Activated T-helper 1 cell treated with anti-CD3 and anti-CD28 coated beads, Interleukin-12 subunit alpha, Interleukin-12 subunit beta, Interleukin-2, Interleukin-4 antibody, amounts not matched to agents 30 ng/mL and 10 ng/mL and 1 ng/mL, durations not matched to agents 14 hours and 24 hours and 36 hours (primary cell): Measurements from ENCODE around the gene GRM7. TPM values are rescaled to one million over a fixed set of nuclear protein-coding genes. Genes with fewer than 3 reads are reported as not detected.

Experiments used
- DNase-seq: peaks from one replicate; pipeline ENCODE4 v3.0.0; 2021; ENCODE audit warnings: low spot score
- H3K27ac Mint-ChIP-seq: one replicate; pipeline ENCODE4 v1.8.0; 2021; ENCODE audit warnings: mild to moderate bottlenecking, mixed read lengths
- H3K27me3 Mint-ChIP-seq: one replicate; pipeline ENCODE4 v1.8.0; 2022; ENCODE audit warnings: mild to moderate bottlenecking, moderate library complexity, mixed read lengths; ENCODE audit not compliant: insufficient read depth
- H3K36me3 Mint-ChIP-seq: one replicate; pipeline ENCODE4 v1.8.0; 2021; ENCODE audit warnings: low read depth, mixed read lengths
- H3K4me1 Mint-ChIP-seq: one replicate; pipeline ENCODE4 v1.8.0; 2021; ENCODE audit warnings: low read depth, mixed read lengths
- H3K4me3 Mint-ChIP-seq: one replicate; pipeline ENCODE4 v1.8.0; 2021; ENCODE audit warnings: mild to moderate bottlenecking, moderate library complexity, mixed read lengths
- H3K9me3 Mint-ChIP-seq: one replicate; pipeline ENCODE4 v1.8.0; 2021; ENCODE audit warnings: mixed read lengths
- intact Hi-C: fragments of 100-400 bp; cut with micrococcal nuclease; formaldehyde crosslinking; loops from one replicate; pipeline ENCODE4 v1.15.1; 2024
- total RNA-seq: library from RNA; stranded (reverse); gene quantifications from 2 replicates; pipeline ENCODE4 v1.2.3, GENCODE V29; 2022

GRM7 gene
- total RNA-seq, 1 donor from 2014 or later, result not detected

DNA sequence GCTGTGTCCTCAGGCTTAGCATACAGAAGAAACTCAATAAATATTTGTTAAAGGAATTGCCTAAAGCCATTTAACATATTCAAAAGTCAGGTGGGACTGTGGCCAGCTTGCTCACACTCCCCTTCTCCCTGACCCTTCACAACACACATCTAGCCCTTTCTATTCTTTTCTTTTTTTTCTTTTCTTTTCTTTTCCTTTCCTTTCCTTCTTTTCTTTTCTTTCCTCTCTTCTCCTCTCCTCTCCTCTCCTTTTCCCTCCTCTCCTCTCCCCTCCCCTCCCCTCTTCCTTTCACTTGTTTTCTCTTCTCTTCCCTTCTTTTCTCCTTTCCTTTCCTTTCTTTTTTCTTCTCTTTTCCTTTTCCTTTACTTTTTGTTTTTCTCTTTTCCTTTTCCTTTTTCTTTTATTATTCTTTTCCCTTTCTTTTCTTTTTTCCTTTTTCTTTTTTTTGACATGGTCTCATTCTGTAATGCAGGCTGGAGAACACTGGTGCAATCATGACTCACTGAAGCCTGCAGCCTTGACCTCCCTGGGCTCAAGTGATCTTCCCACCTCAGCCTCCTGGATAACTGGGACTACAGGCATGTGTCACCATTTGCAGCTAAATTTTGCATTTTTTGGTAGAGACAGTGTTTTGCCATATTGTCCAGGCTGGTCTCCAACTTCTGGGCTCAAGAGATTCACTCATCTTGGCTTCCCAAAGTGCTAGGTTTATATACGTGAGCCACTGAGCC lies 377.8 kb downstream of the GRM7 start:
- H3K4me1 Mint-ChIP-seq, result no peaks in the 10 kb centered on the region
- no peak overlapping the region for H3K4me3 Mint-ChIP-seq
- peaks cover 4% of the 10 kb centered on the region for H3K9me3 Mint-ChIP-seq
- intact Hi-C loops, result no loop called here
- no peaks in the 10 kb centered on the region for H3K27me3 Mint-ChIP-seq
- no peak for DNase-seq
- no peaks in the 10 kb centered on the region for H3K36me3 Mint-ChIP-seq
- H3K27ac Mint-ChIP-seq, result no peak overlapping the region

DNA sequence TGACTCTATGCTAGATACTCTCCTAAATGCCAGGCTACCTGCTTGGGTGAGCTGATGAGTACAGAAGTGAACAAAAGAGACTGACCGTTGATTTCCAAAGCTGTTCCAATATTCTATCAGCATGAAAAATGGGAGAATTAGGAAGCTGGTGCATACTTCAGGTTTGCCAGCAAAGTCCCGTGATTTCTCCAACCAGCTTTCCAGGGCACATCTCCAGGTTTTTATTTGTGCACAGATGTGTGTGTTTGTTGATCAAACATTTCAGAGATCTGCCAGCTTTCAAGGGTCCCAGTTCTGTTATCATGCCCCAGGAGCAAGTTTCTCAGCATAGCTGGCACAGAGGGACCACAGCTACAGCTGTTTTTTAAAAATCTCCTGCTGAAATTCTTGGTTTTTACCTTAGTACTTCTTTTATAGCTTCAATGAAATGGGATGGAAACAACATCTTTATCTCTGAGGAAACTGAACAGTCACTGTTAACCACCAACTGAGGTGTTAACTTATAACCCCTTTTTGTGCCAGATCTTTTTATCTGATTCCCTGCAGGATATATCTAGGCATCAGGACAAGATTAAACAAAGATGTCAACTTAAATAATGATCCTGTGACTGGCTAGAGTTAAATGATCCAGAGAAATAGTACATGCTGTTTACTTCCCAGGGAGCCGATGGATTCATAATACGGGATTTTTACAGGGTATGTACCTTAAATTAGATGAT lies 380.8 kb downstream of the GRM7 start:
- H3K27ac Mint-ChIP-seq, result no peak overlapping the region
- intact Hi-C loops, result no loop called here
- peaks cover 4% of the 10 kb centered on the region for H3K9me3 Mint-ChIP-seq
- no peaks in the 10 kb centered on the region for H3K4me1 Mint-ChIP-seq
- H3K36me3 Mint-ChIP-seq, result no peaks in the 10 kb centered on the region
- no peak for DNase-seq
- no peaks in the 10 kb centered on the region for H3K27me3 Mint-ChIP-seq
- no peak overlapping the region for H3K4me3 Mint-ChIP-seq

DNA sequence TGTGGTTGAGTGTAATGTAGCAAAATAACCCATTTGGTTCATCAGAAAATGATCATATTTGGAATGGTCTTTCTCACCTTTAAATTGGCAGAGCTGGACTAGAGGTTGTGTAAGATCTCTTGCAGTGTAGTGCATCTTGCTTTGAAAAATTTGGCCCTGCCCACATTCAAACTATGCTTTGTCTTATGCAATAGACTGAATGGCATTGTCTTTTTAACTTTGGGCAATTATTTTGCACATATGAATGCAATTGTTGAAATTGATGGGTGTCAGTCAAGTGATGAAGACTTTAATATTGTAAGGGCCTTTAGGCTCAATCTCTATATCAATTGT lies 381.4 kb downstream of the GRM7 start:
- intact Hi-C loops, result no loop called here
- Mint-ChIP-seq H3K27me3 (no peaks in the 10 kb centered on the region), H3K4me1 (no peaks in the 10 kb centered on the region), H3K36me3 (no peaks in the 10 kb centered on the region), H3K27ac (no peak overlapping the region), H3K4me3 (no peak overlapping the region), H3K9me3 (peaks cover 3% of the 10 kb centered on the region)
- DNase-seq, result no peak

DNA sequence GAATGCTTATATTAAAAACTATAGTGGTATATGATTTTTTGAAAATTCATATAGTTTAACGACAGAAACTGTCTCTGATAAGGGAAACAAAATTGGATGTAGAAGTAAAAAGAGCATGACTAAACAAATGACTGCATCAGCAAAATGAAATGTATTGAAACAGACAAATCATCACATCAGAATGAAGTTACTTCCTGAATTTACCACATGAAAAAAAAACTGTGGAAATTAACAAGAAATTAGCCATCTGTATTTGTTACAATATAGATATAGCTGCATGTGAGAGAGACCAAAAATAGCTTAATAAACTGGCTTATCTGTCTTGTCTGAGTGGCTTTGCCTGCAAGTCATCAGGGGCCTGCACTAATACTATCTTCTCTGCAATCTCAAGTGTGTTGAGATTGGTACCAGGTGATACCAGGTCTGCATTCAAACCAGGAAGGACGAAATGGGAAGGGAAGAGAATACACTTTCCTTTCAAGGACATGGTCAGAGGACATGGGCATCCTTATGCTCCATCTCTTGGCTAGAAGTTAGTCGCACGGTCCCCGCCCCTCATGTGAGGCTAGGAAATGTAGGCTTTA lies 388.7 kb downstream of the GRM7 start:
- no peak for DNase-seq
- intact Hi-C loops, result no loop called here
- H3K4me1 Mint-ChIP-seq, result no peaks in the 10 kb centered on the region
- no peaks in the 10 kb centered on the region for H3K36me3 Mint-ChIP-seq
- no peaks in the 10 kb centered on the region for H3K27me3 Mint-ChIP-seq
- no peak overlapping the region for H3K27ac Mint-ChIP-seq
- H3K9me3 Mint-ChIP-seq, result no peaks in the 10 kb centered on the region
- H3K4me3 Mint-ChIP-seq, result no peak overlapping the region

DNA sequence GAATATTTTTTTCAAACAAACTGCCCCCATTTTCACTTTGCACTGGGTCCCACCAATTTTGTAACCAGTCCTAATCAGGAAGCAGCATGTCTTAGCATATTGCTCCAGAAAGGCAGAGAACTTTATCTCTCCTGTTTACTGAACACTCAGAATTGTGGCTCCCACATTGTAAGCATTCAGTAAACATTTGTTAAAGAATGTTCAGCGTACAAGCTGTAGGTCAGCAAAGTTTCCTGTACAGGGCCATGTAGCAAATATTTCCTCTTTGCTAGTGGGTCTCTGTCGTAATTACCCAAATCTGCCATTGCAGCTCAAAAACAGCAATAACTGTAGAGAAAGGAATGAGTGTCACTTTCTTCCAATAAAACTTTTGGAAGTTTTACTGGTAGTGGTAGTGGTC lies 393.3 kb downstream of the GRM7 start:
- peaks cover 3% of the 10 kb centered on the region for H3K9me3 Mint-ChIP-seq

DNA sequence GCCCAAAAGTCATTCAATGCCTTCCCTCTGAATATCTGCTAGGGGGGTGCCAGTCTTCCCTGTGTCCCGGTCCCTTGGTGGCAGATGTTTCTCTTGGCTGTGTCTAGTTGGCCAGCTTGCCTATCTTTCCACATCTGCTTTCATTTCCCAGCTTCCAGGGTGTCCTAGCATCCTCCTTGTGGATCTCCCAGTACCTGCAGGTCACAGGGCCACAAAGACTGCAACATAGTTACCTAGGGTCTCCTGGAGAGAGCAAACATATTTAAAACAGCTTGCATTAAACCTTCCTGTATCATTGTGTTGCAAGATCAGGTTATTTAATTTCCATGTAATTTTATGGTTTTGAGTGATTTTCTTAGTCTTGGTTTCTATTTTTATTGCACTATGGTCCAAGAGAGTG lies 400.1 kb downstream of the GRM7 start:
- Mint-ChIP-seq H3K27ac (no peak overlapping the region), H3K4me1 (no peaks in the 10 kb centered on the region), H3K4me3 (no peak overlapping the region), H3K27me3 (no peaks in the 10 kb centered on the region), H3K9me3 (peaks cover 3% of the 10 kb centered on the region), H3K36me3 (no peaks in the 10 kb centered on the region)
- DNase-seq, result no peak
- intact Hi-C loops, result no loop called here

More for the DNA sequence above, 393.3 kb downstream of the GRM7 start:
- Mint-ChIP-seq H3K36me3 (no peaks in the 10 kb centered on the region), H3K4me3 (no peak overlapping the region), H3K27me3 (no peaks in the 10 kb centered on the region), H3K27ac (no peak overlapping the region), H3K4me1 (no peaks in the 10 kb centered on the region)
- intact Hi-C loops, result no loop called here
- DNase-seq, result no peak

DNA sequence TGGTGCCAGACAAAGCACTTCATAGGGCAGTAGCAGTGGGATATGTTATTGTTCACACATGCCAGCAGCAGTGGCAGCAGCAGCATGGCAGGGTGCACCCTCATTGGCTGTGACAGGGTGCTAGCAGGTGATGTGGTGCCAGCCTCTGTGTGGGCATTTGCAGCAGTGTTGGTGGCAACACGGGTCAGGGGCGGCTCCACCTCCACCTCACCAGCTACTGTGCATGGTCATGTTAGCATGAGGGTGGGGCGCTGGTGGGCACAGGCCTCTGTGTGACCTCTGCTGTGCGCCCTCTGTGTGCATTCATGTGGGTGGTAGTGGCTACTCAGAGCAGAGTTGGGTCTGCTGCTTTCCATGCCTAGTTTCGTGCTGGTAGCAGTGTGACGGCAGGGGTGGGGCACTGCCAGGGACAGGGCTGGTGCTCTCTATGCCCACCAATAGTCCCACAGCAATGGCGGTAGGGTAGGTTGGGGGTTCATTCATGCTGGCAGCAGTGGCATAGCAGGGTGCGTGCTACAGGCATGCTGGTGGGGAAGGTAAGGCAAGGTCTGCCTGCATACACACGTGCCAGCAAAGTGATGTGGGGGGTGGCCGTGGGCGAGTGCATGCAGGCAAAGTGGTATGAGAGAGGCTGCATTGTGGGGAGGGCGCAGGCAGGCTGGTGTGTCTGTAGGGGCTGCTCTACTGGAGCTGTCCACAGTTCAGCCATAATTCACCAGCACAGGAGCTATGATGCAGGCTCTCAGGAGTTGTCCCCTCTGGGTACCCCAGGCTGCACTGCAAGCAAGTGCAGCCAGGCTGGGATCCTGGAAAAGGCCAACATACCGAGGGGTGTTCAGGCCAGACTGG lies 402.7 kb downstream of the GRM7 start:
- no peak for DNase-seq
- H3K27me3 Mint-ChIP-seq, result no peaks in the 10 kb centered on the region
- H3K36me3 Mint-ChIP-seq, result no peaks in the 10 kb centered on the region
- H3K27ac Mint-ChIP-seq, result no peak overlapping the region
- no peaks in the 10 kb centered on the region for H3K4me1 Mint-ChIP-seq
- intact Hi-C loops, result no loop called here
- H3K9me3 Mint-ChIP-seq, result no peaks in the 10 kb centered on the region
- H3K4me3 Mint-ChIP-seq, result no peak overlapping the region

DNA sequence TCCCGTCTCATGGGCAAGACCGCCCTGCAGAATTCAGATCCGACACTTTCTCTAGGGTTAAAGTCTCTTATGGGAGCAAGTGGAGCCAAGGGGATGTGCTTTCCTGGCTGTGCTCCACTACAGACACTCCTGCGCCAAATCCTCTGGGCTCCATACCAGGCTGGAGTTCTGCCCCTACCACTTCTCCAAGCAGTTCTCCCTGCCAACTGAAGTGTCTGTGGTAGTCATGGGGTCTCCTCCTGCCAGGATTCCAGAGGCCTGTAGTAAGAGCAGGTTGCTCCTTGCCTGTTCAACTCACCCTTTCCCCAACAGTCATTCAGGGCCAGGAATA lies 403.2 kb downstream of the GRM7 start:
- H3K9me3 Mint-ChIP-seq, result no peaks in the 10 kb centered on the region
- intact Hi-C loops, result no loop called here
- H3K27me3 Mint-ChIP-seq, result no peaks in the 10 kb centered on the region
- H3K27ac Mint-ChIP-seq, result no peak overlapping the region
- no peaks in the 10 kb centered on the region for H3K36me3 Mint-ChIP-seq
- no peak for DNase-seq
- H3K4me1 Mint-ChIP-seq, result no peaks in the 10 kb centered on the region
- no peak overlapping the region for H3K4me3 Mint-ChIP-seq

DNA sequence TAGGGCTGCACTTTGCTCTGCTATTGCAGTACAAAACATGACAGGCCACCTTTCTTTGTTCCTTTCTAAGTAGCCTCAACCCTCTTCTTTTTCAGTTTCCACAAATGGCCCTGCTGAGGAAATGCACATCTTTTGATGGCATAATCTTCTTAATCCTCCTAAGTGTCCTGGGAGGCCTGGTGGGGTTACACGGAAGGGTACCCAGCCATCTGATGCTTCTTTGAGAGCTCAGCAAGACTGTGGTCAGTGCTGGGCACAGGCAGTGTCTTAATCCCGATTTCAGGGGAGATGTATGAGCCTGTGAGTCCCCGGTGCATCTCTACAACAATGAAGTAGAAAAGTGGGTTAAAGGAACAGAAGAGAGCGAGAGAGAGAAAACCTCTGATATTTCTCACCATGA lies 404.8 kb downstream of the GRM7 start:
- H3K4me1 Mint-ChIP-seq, result no peaks in the 10 kb centered on the region
- no peak overlapping the region for H3K4me3 Mint-ChIP-seq
- no peaks in the 10 kb centered on the region for H3K36me3 Mint-ChIP-seq
- no peak overlapping the region for H3K27ac Mint-ChIP-seq
- no peaks in the 10 kb centered on the region for H3K9me3 Mint-ChIP-seq
- no peaks in the 10 kb centered on the region for H3K27me3 Mint-ChIP-seq
- intact Hi-C loops, result no loop called here
- DNase-seq, result no peak

DNA sequence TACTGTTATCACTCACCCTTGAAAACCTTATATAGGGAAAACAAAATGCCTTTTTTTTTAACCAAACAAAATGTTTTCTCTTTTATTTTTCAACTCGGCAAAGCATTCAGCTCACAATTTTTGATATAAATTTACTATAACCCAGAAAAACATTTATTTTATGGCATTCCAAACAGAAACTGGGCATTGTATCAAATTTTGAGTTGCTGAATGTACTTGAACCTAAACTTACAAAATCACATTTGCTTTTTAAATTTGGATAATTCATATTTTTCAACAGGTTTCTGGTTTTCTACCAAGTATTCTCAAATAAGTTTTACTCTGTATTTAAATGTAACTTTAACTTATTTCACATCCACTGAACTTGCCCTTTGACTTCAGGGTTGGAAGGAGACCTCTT lies 405.6 kb downstream of the GRM7 start:
- H3K4me1 Mint-ChIP-seq, result no peaks in the 10 kb centered on the region
- H3K4me3 Mint-ChIP-seq, result no peak overlapping the region
- intact Hi-C loops, result no loop called here

DNA sequence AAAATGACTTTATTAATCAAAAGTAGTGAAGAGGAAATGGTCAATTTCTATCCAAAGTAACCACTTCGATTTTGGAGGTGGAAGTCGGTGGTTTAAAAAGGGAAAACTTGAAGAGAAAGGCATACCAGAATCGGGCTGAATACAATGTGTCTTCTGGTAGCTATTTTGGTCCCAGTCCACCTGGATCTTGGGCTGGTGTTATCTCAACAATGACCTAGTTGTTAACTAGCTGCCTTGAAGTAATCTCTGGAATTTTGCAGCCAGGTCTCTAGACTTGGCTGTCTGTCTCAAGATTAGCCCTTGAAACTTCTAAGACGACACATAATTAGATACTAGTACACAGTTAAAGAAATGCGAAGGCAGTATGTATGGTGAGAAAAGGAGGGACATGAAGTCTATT lies 409.8 kb downstream of the GRM7 start:
- Mint-ChIP-seq H3K36me3 (no peaks in the 10 kb centered on the region), H3K9me3 (no peaks in the 10 kb centered on the region), H3K4me1 (no peaks in the 10 kb centered on the region), H3K27me3 (no peaks in the 10 kb centered on the region), H3K4me3 (no peak overlapping the region), H3K27ac (no peak overlapping the region)
- DNase-seq, result no peak
- intact Hi-C loops, result no loop called here

More for the DNA sequence above, 405.6 kb downstream of the GRM7 start:
- DNase-seq, result no peak
- Mint-ChIP-seq H3K27ac (no peak overlapping the region), H3K27me3 (no peaks in the 10 kb centered on the region), H3K9me3 (no peaks in the 10 kb centered on the region), H3K36me3 (no peaks in the 10 kb centered on the region)

DNA sequence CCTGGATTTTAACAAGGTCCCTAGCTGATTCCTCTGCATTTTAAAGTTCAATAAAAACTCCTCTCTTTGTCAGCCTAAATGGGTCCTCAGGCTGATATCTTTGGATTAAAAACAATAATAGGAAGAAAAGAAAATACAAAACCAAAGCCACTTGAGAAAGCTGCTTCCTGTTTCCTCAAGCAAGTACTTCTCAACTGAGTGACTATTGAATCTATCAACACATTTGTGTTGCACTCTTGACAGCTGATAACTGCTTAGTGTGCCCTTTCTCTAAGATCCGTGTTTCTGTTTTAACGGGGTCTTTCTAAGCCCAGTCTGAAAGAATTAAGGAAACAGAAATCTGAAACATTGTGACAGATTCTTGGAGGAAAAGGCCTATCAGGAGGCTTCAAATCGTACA lies 410.7 kb downstream of the GRM7 start:
- DNase-seq, result no peak
- intact Hi-C loops, result no loop called here
- Mint-ChIP-seq H3K4me3 (no peak overlapping the region), H3K36me3 (no peaks in the 10 kb centered on the region), H3K4me1 (no peaks in the 10 kb centered on the region), H3K9me3 (no peaks in the 10 kb centered on the region), H3K27ac (no peak overlapping the region), H3K27me3 (no peaks in the 10 kb centered on the region)

DNA sequence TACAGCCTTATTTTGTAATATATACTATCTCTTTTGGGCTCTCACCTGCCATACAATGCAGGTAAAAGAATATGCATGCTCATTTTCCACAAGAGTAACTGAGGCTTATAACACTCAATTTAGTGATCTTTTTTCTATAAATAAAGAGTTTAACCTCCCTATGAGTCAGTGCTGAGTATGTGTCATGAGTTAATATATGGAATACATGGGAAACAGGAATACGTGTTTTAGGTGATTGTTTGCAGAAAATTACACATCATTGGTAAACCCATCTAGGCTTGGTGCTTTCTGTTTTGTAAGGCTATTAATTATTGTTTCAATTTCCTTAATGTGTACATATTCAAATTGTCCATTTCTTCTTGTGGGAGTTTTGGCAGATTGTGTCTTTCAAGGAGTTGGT lies 411.3 kb downstream of the GRM7 start:
- Mint-ChIP-seq H3K4me1 (no peaks in the 10 kb centered on the region), H3K9me3 (no peaks in the 10 kb centered on the region), H3K4me3 (no peak overlapping the region), H3K36me3 (no peaks in the 10 kb centered on the region), H3K27ac (no peak overlapping the region), H3K27me3 (no peaks in the 10 kb centered on the region)
- no peak for DNase-seq
- intact Hi-C loops, result no loop called here
